Measurements from ENCODE around the gene AKR7A2.
"Not testable (repeated sequence)": the region's sequence is repeated elsewhere in the genome, so short reads cannot be mapped to it uniquely, and the experiment has no call there.

Gene AKR7A2

DNA sequence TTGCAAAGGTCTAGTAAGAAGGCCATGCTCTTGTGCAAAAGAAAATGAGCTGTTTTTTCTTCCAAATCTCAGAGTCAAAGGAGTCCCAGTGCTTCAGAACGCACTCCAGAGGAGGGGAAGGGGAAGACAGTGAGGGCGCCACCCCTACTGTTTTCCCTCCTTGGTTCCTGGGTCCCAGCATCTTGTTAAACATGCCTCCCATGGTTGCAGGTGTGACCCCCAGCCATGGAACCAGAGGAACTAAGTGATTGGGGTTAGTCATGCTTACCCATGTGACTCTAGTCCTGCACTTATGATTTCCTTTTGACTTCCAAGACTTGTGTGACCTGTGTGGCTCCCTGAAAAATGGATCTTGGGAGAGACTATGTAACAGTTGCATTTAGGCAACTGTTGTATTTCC is 17.3 kb downstream of the AKR7A2 start:
- DNase-seq = no peak

DNA sequence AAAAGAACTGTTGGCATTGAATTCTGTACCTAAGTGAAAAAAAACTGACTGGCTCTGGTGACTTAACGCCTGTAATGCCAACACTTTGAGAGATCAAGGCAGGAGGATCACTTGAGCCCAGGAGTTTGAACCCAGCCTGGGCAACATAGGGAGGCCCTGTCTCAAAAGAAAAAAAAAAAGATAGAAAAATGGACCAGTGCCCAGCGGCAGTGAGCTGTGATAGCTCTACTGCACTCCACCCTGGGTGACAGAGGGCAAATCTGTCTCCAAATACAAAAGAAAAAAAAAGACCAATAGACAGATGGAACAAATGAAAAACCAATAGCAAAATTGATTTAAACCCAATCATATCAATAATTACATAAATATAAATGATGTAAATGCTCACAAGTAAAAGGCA is 22.7 kb downstream of the AKR7A2 start:
- DNase-seq = no peak

DNA sequence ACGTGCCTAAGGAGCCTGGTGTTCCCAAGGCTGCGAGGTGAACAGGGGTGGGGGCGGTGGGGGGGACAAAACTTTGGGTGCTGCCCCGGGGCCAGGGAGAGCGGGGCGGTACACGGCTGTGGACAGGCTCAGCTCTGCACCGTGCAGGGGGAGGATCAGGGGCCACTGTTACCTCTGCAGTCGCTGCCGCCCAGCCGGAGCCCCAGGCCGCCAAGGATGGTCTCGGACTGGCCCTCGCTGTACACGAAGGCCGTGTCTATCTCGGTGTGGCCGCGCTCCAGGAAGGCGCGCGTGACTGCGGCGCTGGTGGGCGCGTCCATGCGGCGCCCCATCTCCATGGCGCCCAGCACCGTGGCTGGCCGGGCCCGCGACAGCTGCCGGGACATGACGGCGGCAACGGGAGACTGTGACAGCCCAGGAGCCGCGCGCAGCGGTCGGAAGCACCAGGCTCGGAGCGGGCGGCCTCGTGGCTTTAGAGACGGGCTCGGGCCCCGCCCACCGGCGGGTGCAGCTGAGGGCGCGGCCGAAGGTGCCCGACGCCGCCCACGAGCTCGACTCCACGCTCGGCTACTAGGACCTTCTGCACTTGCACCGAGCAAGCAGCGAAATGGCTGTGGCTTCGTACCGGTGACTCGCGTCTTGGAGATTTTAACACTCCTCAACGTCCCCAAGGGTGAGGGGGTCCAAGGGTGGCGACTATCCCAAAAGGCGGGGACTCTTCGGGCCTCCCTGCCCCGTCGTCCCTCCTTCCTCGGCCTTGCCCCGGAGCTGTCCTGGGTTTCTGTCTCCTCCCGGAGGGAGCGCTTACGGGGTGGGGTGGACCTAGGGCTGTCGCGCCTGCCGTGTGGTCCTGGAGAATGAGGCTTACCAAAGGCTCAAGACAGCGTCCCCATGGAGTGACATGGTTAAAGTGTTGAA is 23.4 kb downstream of the AKR7A2 start, which contains the start of gene AKR7A3:
Gene AKR7A3 (minus strand): TSS at position 447 of the 918 bp plus-strand sequence. CDS start 61 bp downstream, at position 386.
- peak in 1 of 2 donors; percentile 20 for DNase-seq

DNA sequence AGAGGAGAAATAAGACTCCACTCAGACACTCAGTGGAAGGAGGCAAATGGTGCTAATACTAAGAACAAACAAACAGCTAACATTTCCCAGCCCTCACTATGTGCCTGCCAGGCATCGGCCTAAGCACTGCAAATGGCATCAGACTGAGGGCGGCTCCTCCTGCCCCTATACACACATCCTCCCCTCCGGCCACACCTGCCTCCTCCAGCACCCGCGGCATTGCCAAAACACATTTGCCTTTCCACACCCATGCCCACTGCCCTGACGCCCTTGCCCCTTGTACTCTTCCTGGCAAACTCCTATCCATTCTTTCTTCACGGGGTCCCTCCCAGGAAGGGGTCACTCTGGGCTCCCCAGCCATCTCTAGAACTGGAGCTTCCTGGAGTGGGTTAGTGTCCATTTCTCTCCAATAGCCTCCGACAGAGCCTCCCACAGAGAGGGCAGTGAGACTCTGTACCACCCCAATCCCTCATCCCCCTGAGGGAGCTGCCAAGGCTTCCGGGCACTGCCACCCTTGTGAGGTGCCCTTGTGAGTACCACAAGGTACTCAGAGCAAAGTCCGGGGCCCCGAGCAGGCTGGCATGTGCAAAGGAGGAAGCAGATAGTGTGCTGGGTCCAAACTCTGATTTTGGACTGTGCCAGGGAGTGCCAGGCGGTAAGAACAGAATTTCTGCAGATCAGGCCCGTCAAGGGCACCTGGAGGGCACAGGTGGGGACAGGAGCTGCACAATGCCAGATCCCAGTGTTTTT is 24.3 kb downstream of the AKR7A2 start:
- no peak for DNase-seq

DNA sequence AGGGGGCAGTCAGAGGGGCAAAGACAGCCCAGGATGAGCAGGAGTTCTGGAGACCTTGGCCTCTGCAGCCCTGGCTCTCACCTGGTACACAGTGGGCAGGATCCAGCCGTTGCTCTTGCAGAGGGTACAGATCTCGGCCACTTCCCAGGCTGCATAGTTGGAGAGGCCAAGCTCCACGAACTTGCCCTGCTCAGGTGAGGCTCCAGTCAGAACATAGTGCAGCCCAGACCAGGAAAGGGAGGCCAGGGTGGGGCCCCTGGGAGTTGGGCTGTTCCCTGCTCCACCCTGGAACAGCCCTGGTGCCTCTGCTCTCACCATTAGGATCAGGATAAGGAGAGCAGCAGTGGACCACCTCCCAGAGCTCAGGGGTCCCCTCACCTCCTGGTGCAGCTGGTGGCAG is 26.1 kb downstream of the AKR7A2 start:
- DNase-seq = not testable (repeated sequence)

DNA sequence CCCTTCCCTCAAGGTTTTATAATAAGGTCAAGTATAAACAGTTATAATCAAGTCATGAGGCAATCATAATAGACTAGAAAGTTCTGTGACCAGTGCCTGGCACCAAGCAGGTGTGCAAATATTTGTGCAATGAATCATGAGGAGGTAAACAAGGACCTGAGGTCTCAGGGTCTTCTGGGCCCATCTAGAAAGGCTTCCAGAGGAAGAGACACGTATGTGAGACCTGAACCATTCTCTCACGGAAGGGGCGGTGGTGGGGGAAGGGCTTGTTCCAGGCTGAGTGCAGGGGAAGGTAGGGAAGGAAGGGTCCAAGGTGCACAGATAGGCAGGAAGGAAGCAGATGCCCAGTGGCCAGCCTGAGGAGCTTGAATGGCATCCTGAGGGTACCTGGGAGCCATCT is 26.6 kb downstream of the AKR7A2 start:
- not testable (repeated sequence) for DNase-seq

DNA sequence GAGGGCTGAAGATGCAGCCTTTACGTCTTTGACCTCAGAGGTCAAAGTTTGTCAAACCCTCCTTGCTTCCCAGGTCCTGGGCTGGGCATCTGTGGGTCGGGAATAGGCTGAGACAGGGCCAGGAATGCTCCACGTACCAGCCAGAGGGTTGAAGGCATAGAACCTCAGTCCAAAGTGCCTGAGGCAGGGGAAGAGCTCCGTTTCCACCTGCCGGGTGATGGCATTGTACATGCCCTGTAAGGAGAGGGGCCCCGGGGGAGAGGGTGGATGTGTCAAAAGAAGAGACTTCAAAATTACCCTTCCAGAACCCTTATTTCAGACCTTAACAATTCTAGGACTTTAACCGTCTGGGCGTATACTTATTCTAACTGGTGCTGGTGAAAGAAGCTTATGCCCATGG is 27.1 kb downstream of the AKR7A2 start:
- DNase-seq = no peak

DNA sequence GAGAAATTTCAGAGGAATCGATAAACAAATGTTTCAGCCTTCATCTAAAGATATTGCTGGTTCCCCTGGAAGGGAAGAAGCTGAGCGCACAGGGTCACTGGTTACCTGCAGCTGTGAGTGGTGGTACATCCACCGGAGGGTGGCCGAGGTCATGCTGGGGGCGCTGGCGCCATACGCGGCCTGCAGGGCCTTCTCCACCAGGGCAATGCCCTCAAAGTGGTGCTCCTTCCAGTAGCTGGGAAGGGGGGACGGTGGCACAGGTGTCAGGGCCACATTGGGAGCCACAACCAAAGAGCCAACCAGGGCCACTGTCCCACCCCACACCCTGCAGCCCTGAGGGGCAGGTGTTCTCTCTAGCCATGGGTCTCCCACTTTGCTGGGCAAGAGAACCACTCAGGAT is 28.1 kb downstream of the AKR7A2 start:
- DNase-seq = no peak

DNA sequence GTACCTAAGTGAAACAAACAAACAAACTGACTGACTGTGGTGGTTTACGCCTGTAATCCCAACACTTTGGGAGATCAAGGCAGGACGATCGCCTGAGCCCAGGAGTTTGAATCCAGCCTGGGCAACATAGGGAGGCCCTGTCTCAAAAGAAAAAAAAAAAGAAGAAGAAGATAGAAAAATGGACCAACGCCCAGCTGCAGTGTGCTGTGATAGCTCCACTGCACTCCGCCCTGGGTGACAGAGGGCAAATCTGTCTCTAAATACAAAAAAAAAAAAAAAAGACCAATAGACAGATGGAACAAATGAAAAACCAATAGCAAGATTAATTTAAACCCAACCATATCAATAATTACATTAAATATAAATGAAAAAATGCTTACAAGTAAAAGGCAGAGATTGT is 37.3 kb downstream of the AKR7A2 start:
- no peak for DNase-seq

DNA sequence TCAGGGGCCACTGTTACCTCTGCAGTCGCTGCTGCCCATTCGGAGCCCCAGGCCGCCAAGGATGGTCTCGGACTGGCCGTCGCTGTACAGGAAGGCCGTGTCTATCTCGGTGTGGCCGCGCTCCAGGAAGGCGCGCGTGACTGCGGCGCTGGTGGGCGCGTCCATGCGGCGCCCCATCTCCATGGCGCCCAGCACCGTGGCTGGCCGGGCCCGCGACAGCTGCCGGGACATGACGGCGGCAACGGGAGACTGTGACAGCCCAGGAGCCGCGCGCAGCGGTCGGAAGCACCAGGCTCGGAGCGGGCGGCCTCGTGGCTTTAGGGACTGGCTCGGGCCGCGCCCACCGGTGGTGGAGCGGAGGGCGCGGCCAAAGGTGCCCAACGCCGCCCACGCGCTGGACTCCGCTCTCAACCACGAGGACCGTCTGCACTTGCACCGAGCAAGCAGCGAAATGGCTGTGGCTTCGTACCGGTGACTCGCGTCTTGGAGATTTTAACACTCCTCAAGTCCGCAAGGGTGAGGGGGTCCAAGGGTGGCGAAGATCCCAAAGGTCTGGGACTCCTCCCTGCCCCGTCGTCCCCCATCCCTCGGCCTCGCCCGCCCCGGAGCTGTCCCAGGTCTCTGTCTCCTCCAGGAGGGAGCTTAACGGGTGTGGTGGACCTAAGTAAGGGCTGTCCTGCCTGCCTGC is 38.0 kb downstream of the AKR7A2 start:
- DNase-seq = not testable (repeated sequence)

DNA sequence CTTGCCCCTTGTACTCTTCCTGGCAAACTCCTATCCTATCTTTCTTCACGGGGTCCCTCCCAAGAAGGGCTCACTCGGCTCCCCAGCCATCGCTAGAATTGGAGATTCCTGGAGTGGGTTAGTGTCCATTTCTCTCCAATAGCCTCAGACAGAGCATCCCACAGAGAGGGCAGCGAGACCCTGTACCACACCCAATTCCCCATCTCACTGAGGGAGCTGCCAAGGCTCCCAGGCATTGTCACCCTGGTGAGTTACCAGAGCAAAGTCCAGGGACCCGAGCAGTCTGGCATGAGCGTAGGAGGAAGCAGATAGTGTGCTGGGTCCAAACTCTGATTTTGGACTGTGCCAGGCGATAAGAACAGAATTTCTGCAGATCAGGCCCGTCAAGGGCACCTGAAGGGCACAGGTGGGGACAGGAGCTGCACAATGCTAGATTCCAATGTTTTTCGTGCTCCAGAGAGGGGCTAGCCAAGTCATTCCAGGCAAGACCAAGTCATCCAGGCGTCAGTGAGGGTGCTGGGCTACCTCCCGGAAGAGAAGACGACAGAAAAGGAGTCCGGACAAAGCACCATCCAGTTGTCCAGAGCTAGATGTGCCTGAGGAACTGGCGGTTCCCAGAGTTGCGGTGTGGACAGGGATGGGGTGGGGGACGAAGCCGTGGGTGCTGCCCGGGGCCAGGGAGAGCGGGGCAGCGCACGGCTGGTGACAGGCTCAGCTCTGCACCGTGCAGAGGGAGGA is 38.7 kb downstream of the AKR7A2 start:
- no peak for DNase-seq

DNA sequence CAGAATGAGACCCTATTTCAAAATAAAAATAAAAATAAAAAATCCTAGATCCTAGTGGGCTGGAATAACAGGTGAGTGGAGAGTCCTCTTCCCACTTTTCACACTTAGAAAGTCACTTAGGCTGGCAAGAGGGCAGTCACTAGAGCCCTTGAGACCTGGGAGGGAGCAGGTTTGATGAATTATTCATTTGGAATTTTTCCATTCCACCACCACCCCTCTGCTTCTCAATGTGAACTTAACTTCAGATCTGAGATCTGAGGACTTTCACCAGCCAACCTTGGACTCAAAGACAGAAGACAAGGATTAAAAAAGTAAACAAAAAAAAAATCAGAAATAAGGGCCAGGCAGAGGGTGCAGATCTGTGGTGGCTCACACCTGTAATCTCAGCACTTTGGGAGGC is 39.9 kb downstream of the AKR7A2 start:
- DNase-seq = no peak

DNA sequence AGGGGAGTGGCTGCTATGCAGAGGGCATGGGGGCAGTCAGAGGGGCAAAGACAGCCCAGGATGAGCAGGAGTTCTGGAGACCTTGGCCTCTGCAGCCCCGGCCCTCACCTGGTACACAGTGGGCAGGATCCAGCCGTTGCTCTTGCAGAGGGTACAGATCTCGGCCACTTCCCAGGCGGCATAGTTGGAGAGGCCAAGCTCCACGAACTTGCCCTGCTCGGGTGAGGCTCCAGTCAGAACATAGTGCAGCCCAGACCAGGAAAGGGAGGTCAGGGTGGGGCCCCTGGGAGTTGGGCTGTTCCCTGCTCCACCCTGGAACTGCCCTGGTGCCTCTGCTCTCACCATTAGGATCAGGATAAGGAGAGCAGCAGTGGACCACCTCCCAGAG is 41.6 kb downstream of the AKR7A2 start:
- not testable (repeated sequence) for DNase-seq

DNA sequence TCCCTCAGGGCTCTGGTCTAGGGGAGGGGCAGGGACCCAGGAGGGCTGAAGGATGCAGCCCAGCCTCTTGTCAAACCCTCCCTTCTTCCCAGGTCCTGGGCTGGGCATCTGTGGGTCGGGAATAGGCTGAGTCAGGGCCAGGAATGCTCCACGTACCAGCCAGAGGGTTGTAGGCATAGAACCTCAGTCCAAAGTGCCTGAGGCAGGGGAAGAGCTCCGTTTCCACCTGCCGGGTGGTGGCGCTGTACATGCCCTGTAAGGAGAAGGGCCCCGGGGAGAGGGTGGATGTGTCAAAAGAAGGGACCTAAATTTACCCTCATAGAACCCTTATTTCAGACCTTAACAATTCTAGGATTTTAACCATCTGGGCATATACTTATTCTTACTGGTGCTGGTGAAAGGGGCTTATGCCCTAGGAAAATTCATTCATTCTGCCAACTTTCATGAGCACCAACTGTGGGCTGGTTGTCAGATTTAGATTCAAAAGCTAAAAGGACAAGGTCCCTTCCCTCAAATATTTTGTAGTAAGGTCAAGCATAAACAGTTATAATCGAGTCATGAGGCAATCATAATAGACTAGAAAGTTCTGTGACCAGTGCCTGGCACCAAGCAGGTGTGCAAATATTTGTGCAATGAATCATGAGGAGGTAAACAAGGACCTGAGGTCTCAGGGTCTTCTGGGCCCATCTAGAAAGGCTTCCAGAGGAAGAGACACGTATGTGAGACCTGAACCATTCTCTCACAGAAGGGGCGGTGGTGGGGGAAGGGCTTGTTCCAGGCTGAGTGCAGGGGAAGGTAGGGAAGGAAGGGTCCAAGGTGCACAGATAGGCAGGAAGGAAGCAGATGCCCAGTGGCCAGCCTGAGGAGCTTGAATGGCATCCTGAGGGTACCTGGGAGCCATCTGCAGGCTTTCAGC is 42.3 kb downstream of the AKR7A2 start:
- not testable (repeated sequence) for DNase-seq

DNA sequence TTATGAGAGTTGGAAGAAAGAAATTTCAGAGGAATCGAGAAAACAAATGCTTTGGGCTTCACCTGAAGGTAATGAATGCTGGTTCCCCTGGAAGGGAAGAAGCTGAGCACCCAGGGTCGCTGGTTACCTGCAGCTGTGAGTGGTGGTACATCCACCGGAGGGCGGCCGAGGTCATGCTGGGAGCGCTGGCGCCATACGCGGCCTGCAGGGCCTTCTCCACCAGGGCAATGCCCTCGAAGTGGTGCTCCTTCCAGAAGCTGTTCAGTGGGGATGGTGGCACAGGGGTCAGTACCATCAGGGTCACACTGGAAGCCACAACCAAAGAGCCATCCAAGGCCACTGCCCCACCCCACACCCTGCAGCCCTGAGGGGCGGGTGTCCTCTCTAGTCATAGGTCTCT is 43.5 kb downstream of the AKR7A2 start:
- no peak for DNase-seq

DNA sequence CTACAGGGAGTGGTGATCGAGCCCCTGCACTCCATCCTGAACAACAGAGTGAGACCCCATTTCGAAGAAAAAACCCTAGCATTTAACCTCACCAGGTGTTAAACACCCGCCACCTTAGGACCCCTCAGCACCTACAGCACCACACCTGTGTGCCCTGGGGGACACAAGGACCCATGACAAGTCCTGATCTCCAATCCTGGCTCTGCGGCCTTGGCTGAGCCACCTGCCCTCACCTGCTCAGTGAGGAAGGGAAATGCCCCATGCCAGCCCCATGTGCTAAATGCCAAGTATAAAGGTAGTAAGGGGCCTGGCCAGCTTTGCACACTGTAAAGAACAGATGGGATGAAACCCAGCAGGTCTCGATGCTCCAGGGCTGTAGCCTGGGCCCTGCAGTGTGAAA is 49.2 kb downstream of the AKR7A2 start:
- DNase-seq = no peak

DNA sequence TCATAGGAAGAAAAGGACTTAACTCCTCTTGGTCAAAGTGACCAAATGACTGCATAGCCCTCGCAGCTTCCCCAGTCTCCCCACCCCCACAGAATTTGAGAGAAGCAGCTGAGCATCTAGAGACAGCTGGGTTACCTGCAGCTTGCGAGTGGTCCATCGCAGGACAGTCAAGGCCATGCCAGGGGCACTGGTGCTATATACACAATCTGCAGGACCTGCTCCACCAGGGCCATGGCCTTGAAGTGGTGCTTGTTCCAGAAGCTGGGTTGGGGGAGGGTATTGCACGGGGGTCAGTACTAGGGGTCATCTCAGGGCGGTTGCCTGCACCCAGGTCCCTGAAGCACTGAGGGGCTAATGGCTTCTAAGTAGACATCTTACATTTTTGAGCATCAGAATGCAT is 49.9 kb downstream of the AKR7A2 start:
- no peak for DNase-seq

DNA sequence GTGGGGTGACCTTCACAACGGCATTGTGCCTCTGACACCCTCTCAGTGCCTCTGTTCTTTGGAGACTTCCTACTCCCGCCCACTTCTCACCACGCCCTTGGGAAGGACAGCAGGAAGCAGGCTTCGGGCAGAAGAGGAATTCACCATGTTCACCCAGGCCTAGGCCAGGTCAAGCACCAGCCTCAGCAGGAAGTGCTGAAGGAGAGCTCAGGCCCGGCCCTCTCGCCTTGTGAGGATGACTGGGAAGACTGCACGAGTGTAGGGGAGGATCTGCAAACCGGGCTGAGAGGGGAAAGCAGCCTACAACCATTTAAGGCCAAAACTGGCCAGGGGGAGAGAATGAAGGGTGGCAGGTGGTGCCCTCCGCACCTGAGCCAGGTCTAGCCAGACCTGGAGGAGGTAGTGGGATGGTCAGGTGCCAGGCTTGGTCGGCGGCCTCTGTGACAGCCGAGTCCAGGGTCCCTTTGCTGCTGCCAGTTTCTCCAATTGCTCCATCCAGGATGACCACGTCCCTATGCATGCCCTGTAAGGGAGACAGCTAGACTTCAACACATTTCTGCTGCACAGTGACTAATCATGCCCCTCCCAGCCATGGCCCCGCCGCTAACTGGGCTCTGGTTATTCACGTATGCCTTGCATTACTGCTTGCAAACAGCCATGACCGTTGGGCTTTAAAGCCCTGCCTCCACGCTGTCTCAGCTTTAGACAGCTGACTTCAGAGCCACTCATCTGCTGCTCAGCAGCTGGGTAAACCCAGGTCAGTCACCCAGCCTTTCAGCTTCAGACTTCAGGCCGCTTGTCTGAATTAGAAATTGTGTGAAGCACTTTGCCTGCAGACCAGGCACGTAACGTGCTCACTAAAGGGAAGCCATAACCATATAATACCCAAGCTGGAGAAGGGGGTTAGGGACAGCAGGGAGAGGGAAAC is 51.5 kb downstream of the AKR7A2 start:
- DNase-seq = no peak

DNA sequence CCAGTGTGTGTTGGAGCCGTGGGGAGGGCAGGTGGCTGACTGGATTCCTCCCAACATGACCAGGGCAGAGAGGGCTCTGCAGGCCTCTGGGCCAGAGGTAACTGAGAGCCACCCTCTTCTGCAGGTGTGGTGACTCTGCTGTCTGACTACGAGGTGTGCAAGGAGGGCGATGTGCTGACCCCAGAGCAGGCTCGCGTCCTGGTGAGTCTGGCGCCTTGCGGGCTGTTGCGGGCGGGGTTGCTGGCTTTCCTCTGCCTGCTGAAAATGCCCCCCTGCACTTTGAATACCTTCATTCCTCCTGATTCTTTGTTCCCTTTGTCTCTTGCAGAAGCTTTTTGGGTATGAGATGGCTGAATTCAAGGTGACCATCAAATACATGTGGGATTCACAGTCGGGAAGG is 53.6 kb downstream of the AKR7A2 start:
- no peak for DNase-seq

DNA sequence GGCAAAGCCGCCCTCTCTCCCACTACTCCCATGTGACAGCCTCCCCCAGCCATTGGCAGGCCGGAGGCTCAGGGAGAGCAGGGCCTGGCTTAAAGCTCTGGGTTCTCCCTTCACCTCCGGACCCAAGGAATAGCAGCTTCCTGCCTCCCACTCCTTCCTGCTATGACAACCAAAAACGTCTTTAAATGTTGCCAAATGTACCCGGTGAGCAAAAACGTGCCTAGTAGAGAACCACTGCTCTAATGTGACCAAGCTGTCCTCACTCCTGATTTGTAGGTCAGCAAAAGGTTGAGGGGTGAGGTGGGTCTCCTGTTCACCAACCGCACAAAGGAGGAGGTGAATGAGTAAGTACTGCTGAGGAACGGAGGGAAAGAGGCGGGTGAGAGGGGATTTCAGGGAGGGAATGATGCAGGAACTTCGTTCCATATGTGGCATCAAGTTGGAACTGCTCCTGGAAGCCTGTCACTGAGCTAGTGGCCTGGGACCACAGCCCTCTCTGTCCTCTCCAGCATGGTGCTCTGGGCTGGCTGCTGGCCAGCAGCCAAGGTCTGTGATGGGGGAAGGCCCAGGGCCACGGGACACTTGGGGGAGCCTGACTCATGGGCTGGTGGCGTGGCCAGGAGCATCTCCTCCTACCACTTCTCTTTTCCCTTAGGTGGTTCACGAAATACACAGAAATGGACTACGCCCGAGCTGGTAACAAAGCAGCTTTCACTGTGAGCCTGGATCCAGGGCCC is 54.6 kb downstream of the AKR7A2 start:
- no peak for DNase-seq

All from hippocampal formation (tissue), 2 donors.